Lower leg skin (tissue), 4 donors: ENCODE results near the gene LRGUK. TPM values are rescaled to one million over a fixed set of nuclear protein-coding genes. Genes with fewer than 3 reads are reported as not detected.

Source experiments
- DNase-seq, 2 donors: peaks; one replicate each; pipeline ENCODE4 v3.0.0-alpha.2; 2019; ENCODE audit warnings: low spot score in 2 of 2
- H3K4me3 ChIP-seq: fragments of 200-600 bp; sonication (generic); 2 replicates; pipeline ENCODE4 v1.5.1; 2017; ENCODE audit warnings: mild to moderate bottlenecking, low read depth; ENCODE audit not compliant: poor library complexity, severe bottlenecking
- POLR2A ChIP-seq, 2 donors: fragments of 450-650 bp; IDR thresholded peaks; one replicate each; pipeline ENCODE4 v1.6.1; 2016 to 2017; ENCODE audit warnings: antibody characterized with exemption in 2 of 2, mild to moderate bottlenecking in 1 of 2, moderate library complexity in 1 of 2
- WGBS, 2 donors: methylation state at CpG; one replicate each; pipeline ENCODE4 v1.1.5; 2018; 5-methylcytosine and 5-hydroxymethylcytosine counted together
- intact Hi-C: fragments of 100-400 bp; cut with DNase I; formaldehyde crosslinking; loops from one replicate; pipeline ENCODE4 v1.15.0; 2023; ENCODE audit warnings: low total_unique reads
- total RNA-seq, 4 donors: library from RNA; depleted of rRNA; stranded (reverse); fragments of >200 nt; gene quantifications; one replicate each; pipeline ENCODE4 v1.1.0, GENCODE V29; 2016
- TF ChIP-seq, protein P1 (sequence below), 3 donors: fragments of 450-650 bp; IDR thresholded peaks; one replicate each; pipeline ENCODE4 v1.5.1; 2016; ENCODE audit warnings: antibody characterized with exemption in 3 of 3, mild to moderate bottlenecking in 3 of 3, moderate library complexity in 2 of 3

The LRGUK gene
- total RNA-seq, 4 donors from 2014 or later: 0.08 to 0.68 (median 0.18) TPM

DNA sequence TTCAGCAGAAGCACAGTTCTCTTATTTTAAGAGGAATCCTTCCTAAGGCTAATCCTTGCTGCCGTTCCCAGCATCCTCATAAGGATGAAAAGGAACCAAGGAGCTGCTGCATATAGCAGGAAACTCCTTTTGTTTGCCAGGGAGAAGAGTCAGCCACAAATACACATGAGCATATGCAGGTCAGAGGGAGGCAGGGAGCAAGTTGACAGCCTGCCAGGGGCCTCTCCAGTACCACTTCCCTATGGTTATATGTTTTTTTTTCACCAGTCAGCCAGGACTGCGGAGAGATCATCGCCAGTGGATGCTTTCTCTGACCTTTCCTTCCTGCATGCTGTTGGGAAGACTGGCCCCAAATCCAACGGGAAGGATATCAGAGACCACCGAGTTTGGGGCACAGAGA lies 149.8 kb downstream of the LRGUK start:
- 58 to 68% methylated on average over 5 of the region's 5 CpGs for WGBS, 2 donors
- no peak for TF ChIP-seq POLR2A (IDR thresholded peaks at IDR 0.05)
- TF ChIP-seq, protein P1, sequence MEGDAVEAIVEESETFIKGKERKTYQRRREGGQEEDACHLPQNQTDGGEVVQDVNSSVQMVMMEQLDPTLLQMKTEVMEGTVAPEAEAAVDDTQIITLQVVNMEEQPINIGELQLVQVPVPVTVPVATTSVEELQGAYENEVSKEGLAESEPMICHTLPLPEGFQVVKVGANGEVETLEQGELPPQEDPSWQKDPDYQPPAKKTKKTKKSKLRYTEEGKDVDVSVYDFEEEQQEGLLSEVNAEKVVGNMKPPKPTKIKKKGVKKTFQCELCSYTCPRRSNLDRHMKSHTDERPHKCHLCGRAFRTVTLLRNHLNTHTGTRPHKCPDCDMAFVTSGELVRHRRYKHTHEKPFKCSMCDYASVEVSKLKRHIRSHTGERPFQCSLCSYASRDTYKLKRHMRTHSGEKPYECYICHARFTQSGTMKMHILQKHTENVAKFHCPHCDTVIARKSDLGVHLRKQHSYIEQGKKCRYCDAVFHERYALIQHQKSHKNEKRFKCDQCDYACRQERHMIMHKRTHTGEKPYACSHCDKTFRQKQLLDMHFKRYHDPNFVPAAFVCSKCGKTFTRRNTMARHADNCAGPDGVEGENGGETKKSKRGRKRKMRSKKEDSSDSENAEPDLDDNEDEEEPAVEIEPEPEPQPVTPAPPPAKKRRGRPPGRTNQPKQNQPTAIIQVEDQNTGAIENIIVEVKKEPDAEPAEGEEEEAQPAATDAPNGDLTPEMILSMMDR (IDR thresholded peaks at IDR 0.05): no peak
- no peak for DNase-seq
- intact Hi-C loops: no loop called here
- no peak overlapping the region for H3K4me3 ChIP-seq

DNA sequence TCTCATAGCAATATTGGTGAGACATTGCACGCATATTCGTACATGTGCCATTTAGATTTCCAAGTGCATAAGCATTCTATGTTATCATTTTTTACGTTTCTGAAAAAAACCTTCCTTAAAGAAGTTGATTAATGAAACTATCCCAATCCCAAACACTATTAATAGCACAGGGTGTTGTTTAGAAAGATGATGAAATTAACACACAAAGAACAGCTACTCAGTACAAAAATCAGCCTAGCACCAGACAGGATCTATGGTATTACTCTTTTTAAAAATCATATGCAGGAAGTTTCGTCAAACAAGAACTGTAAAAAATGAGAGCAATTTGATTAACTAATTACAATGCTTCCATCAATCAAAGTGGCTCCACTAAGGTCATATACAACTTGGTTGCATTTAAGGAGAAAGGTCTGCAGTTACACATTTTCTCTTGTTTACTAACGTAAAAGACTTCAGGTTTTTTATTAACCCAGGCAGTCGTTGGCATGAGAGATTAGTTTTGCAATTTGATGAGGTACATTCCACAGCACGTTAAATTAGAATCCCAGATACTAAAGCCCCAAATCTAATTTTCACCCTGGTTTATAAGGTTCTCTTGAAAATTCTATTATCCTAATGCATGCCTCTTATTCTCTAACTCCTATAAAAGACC lies 151.5 kb downstream of the LRGUK start:
- TF ChIP-seq, protein P1 (IDR thresholded peaks at IDR 0.05): no peak
- no peak for TF ChIP-seq POLR2A (IDR thresholded peaks at IDR 0.05)
- 81 to 83% methylated on average over 7 of the region's 7 CpGs for WGBS, 2 donors
- intact Hi-C loops: no loop called here
- no peak for DNase-seq
- H3K4me3 ChIP-seq: no peak overlapping the region

DNA sequence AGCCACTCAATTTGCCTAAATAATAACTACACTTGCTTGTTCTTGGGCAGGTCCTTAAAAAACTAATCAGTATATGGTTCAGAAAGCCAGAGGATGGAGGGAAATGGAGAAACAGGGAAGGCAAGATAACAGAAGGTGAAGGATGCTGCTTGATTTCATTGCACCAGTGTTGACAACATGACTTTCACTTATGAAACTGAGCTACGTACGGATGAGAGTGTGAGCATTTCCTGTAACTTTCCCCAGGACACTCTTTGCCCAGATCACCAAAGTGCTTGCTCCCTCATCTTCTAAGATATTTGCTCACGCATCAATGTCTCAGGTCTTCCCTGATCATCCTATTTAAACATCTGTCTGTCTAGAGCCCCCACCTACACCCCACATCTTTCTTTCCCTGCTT lies 152.2 kb downstream of the LRGUK start:
- DNase-seq: no peak
- no peak for TF ChIP-seq POLR2A (IDR thresholded peaks at IDR 0.05)
- TF ChIP-seq, protein P1 (IDR thresholded peaks at IDR 0.05): no peak
- no peak overlapping the region for H3K4me3 ChIP-seq
- WGBS, 2 donors: 78 to 92% methylated on average over 3 of the region's 3 CpGs
- intact Hi-C loops: no loop called here

DNA sequence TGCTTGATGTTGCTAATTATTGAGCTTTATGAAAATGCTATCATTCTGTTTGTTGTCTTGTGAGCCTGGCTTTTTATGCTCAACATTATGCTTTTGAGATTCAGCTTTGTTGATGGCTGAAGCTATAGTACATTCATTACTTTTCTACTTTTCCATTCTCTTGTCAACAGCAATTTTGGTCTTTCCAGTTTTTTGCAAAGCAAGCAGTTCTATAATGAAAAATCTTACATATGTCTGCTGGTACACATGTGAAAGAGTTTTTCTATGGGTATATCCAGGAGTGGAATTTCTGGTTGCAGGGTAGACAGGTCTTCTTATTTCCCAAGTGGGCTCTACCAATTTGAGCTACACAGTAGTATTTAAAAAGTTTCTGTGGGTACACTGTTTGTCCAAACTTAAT lies 152.8 kb downstream of the LRGUK start:
- intact Hi-C loops: no loop called here
- no peak overlapping the region for H3K4me3 ChIP-seq
- DNase-seq: no peak
- no peak for TF ChIP-seq POLR2A (IDR thresholded peaks at IDR 0.05)
- TF ChIP-seq, protein P1 (IDR thresholded peaks at IDR 0.05): no peak

DNA sequence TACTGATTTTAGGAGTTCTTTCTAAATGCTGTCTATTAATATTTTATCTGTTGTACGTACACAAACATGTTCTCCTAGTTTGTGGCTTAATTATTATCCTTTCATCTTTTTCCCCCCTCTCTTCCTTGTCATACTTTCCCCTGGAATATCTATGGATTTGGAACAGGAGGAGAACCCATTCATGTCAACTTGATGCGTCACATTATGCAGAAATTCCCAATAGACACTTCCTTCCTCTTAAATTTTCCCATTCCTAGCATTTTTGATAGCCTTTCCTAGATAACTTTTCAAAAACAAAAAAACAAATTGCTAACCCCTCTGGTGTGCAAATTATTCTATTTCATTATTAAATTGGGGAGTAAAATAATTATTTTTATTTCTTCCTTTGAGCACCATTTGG lies 153.4 kb downstream of the LRGUK start:
- TF ChIP-seq, protein P1 (IDR thresholded peaks at IDR 0.05): no peak
- TF ChIP-seq POLR2A (IDR thresholded peaks at IDR 0.05): no peak
- intact Hi-C loops: no loop called here
- H3K4me3 ChIP-seq: no peak overlapping the region
- no peak for DNase-seq
- WGBS, 2 donors: 75 to 91% methylated on average over 2 of the region's 2 CpGs

DNA sequence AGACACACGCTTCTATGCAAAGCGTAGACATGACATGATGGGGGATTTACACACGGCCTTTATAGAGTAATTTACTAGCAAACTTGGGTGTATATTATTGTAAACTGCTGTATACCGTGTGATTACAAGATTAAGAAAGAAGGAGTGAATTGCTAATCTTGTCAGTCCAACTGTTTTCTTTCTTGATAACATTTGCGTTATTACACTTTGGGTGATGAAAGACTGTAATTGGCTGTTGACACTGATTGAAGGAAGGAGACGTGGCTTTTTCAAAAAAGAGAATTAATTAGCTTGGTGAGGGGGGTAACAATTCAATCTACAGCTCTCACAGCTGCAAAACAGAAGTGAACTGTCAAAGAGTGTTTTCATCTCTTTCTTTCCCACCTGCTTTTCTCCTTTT lies 156.9 kb downstream of the LRGUK start:
- intact Hi-C loops: no loop called here
- TF ChIP-seq, protein P1 (IDR thresholded peaks at IDR 0.05): no peak
- TF ChIP-seq POLR2A (IDR thresholded peaks at IDR 0.05): no peak
- 69 to 72% methylated on average over 6 of the region's 6 CpGs for WGBS, 2 donors
- H3K4me3 ChIP-seq: no peak overlapping the region
- no peak for DNase-seq
